HTR-8/SVneo (cell line): ENCODE data around the gene CD209.
"Not testable (repeated sequence)": the region's sequence is repeated elsewhere in the genome, so short reads cannot be mapped to it uniquely, and the experiment has no call there.

Experiments
- DNase-seq: peaks from one replicate; pipeline ENCODE4 v3.0.0; 2011; ENCODE audit warnings: low spot score, mixed read lengths; ENCODE audit not compliant: insufficient read length
- FAIRE-seq: peaks from 2 replicates; lab custom pipeline; 2011; peaks lifted over from hg19 to GRCh38; lab: Jason Lieb, UNC

Gene CD209

GRCh38 chr19:7772752-7773291 lies 25.5 kb upstream of the CD209 start:
- DNase-seq (no peak), FAIRE-seq (no peak)

- DNase-seq (no peak), FAIRE-seq (no peak)
These were observed 23.7 kb upstream of the CD209 start for GRCh38 chr19:7771072-7771471.

GRCh38 chr19:7769171-7769570 lies 21.8 kb upstream of the CD209 start:
- no peak for FAIRE-seq
- no peak for DNase-seq

DNA sequence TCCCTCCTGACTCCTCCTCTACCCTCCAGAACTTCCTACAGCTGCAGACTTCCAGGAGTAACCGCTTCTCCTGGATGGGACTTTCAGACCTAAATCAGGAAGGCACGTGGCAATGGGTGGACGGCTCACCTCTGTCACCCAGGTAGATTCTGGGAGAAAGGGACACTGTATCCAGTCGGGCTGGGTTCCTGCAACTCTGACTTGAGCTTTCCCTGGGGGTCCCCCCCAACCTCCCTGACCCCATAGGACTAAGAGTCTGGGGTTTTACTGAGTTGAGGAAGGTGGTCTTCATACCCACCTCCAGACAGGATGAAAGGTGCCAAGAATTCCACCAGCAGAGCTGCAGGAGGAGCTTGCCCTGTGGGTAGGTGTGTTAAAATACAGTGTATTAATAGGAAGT lies 20.2 kb upstream of the CD209 start:
- DNase-seq (no peak), FAIRE-seq (no peak)

GRCh38 chr19:7766535-7766934 lies 19.2 kb upstream of the CD209 start:
- no peak for DNase-seq
- peak; percentile 38 for FAIRE-seq

- FAIRE-seq = not testable (repeated sequence)
These were observed 17.7 kb upstream of the CD209 start for GRCh38 chr19:7765043-7765442.

DNA sequence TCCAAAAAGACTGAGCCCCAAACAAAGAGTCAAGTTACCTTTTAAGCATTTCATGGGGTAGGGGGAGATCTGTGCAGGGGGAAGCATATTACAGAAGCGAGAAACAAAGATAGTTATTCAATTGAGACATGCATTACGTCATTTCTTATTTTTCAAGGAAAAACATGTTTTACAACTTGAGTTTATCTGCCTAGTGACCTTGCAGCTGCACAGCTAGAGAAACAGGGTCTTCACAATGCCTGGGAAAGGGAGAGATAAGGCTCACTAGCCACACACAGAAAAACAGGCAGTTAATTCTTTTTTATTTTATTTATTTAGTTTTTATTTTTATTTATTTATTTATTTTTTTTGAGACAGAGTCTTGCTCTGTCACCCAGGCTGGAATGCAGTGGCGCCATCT lies 16.8 kb upstream of the CD209 start:
- not testable (repeated sequence) for FAIRE-seq, DNase-seq

More at GRCh38 chr19:7765043-7765442, 17.7 kb upstream of the CD209 start:
- DNase-seq = not testable (repeated sequence)

DNA sequence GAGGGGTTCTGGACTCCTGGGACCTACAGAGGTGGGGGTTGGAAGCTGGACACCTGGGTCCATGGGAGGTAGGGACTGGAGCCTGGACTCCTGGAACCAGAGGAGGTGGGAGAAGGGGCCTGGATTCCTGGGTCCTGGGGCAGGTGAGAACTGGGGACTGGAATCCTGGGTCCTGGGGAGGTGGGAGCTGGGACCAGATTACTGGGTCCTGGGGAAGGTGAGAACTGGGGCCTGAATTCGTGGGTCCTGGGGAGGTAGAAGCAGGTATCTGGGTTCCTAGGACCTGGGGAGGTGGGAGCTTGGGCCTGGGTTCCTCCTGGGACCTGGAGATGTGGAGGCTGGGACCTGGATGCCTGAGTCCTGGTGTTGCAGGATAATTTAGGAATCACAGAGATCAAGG lies 16.4 kb upstream of the CD209 start:
- no peak for FAIRE-seq
- no peak for DNase-seq

GRCh38 chr19:7762719-7763293 lies 15.5 kb upstream of the CD209 start, which contains the start of gene CLEC4M:
TSS of gene CLEC4M (plus strand) at chr19:7763243. CDS start at chr19:7763267, 24 bp downstream.
- DNase-seq (no peak), FAIRE-seq (no peak)

- DNase-seq = no peak
- FAIRE-seq = no peak
These were observed 11.8 kb upstream of the CD209 start for GRCh38 chr19:7759156-7759555.

- DNase-seq (no peak), FAIRE-seq (no peak)
These were observed 10.0 kb upstream of the CD209 start for GRCh38 chr19:7757358-7757757.

GRCh38 chr19:7756258-7756657 lies 8.9 kb upstream of the CD209 start:
- DNase-seq = no peak
- FAIRE-seq = no peak

GRCh38 chr19:7751157-7751783 lies 3.9 kb upstream of the CD209 start:
- DNase-seq (no peak), FAIRE-seq (no peak)

DNA sequence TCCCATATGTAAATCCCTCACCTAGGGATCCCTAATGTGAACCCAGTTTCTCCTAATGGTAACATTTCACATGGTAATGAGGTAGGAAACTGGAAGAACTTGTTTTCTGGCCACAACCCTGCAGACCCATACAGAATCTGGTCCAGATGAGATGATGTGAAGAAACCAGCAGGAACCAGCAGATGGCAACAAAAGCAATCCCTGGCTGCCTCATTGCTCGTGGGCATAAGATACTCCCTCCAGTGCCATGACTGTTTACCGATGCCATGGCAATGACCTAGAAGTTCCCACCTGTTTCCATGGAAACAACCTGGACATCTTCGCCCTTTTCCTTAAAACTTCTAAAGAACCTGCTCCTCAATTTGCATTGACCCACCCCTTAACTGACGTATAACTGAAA lies 1.4 kb upstream of the CD209 start:
- DNase-seq = peak; percentile 30
- no peak for FAIRE-seq

DNA sequence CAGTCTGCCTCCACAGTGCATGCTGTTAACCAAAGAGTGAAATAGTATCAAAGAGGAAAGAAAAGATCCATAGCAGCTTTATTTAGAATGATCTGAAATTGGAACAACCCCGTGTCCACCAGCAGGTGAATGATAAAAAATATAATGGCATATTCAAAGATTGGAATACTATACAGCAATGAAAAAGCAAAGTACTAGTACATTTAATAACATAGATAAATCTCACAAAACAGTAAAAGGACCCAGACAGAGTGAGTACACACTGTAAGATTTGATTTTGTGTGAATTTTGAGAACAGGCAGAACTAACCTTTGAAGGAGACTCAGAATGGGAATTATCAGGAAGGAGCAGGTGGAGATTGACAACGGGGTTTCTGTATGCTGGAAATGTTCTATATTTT lies 837 bp upstream of the CD209 start:
- FAIRE-seq (no peak), DNase-seq (no peak)

GRCh38 chr19:7746306-7746705 lies 1.0 kb downstream of the CD209 start:
- not testable (repeated sequence) for FAIRE-seq, DNase-seq

DNA sequence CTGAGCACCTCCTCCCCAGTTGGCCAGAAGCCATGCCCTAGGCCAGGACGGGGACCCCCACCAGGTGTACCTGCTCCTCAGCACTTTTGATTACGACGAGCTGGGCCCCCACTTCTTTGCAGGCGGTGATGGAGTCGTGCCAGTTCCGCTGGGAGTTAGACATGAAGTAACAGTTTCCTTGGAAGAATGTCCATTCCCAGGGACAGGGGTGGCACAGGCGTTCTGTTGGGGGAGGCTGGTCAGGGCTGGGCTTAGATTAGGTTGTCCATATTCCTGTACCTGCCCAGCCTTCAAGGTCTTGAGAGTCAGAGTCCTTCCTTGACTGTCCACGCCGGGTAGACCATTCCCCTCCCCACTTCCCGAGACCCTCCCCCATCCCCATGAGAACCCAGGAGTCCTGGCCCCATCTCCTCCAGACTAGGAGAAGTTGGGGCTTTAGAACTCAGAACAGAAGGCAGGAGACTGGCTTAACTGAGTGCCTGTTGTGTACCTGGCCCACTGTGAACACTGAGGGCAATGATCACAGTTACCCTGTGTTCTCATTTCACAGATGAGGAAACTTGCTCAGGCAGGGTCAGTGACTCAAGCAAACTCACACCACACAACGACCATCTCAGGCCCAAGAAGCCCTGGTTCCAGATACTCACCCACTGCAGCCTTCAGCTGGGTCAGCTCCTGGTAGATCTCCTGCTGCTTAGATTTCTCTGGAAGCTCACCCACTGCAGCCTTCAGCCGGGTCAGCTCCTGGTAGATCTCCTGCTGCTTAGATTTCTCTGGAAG lies 2.3 kb downstream of the CD209 start:
- FAIRE-seq = peak; percentile 9
- DNase-seq = no peak

GRCh38 chr19:7744199-7744786 lies 3.0 kb downstream of the CD209 start:
- FAIRE-seq (no peak), DNase-seq (no peak)

DNA sequence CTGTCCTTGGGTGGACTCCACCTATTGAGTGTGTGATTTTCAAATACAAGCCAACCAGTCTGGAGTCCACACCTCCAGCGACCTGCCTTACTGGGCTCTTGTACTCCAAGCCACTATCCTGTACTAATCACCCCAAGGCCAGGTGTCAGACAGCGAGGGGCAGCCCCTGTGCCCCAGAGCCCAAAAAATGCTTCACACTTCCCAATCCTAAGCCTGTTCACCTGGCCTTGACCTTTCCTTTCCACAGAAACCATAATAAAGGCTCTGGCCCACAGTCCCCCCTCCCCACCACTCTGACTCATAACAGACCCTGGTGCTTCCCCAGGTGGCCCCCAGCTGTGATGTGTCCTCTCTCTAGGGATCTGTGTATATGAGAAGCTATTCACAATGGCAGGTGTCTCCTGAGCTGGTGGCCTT lies 3.9 kb downstream of the CD209 start:
- FAIRE-seq (no peak), DNase-seq (no peak)

- DNase-seq = no peak
- FAIRE-seq = no peak
These were observed 4.3 kb downstream of the CD209 start for GRCh38 chr19:7742991-7743390.

DNA sequence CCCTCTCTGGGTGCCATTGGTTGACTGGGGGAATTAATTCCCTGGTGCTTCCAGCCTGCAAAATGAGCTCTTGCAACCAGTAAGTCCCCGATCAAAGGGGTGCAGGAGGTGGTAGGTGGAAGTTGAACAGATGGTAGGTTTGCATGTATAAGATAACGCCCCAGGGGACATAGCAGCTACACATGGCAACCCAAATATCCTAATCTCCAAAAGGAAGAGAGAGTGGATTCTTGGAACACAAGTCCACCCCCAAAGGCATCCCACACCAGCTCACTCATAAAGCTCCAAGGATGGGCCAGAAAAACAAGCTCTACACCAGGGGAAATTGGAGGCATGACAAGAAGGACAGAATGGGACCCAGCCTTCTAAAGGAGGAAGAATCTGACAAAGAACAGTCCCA lies 4.8 kb downstream of the CD209 start:
- DNase-seq (no peak), FAIRE-seq (no peak)
